Femur (tissue), 1 donor: ENCODE measurements around the gene ANKH.

ENCODE experiments used
- DNase-seq: peaks from one replicate; pipeline ENCODE4 v3.0.0-alpha.2; 2017

The ANKH gene

DNA sequence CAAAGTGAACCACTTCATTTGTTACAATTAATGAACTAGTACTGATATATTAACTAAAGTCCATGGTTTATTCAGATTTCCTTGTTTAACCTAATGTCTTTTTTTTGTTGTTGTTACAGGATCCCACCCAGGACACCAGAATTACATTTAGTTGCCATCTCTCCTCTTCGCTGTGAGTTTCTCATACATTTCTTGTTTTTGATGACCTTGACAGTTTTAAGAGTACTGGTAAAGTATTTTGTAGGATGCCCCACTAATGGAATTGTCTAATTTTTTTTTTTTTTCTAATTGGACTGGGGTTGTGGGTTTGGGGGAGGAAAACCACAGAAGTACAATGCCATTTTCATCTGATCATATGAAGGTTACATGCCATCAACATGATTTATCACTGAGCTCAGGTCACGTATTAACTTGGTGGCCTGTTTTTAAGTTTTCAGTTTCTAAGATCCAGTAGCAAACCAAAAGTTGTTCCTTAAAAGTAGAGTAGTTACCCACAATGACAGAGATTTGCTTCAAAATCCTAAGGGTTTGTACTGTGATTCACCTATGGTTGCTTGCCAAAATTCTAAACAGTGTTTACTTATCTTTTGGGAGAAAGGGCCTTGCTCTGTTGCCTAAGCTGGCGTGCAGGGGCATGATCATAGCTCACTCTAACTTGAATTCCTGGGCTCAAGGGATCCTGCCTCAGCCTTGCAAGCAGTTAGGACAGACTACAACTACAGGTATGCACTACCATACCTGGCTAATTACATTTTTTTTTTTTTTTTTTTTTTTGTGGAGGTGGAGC is 211.6 kb downstream of the ANKH start:
- no peak for DNase-seq

DNA sequence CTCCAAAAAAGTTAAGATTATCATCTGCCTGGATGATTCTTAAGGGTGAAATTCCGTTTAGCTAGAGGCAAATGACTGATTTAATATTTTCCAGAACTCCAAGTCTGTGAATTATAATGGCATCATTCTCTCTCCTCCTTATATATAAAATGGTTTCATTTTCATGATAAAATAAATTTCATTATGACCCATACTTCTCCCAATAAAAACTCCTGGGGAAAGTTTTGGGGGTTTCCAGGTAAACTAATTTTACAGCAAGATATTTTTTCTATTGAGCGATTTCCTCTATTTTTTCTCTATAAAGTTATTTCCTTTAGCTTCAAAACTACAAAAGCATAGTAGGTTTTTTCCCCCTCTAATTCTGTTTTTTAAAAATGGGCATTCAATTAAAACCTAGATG is 214.7 kb downstream of the ANKH start:
- no peak for DNase-seq

DNA sequence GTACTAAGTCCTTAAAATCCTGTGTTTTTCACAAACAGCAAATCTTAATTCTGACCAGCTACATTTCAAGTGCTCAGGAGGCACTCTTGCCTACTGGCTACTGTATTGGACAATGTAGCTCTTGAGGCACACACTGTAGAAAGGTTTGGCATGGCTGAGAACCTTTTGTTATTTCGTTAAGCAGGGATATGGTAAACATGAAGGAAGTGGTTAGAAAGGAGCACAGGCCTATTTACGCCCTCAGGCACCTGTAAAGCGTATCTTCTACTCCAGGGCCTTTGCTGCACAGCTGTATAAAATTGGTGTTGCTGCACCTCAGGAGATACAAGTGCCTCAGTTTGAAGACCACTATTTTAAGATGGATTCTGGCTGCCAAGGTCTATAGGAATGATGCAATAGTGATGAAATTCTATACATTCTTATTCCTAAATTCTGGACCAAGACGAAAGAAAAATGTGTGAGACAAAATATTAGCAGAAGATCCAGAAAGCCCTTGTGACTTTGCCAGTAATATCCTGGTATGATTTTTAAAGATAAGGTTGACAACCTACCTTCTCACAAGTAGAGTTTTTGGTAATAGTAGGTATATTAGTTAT is 216.3 kb downstream of the ANKH start:
- DNase-seq, result no peak
